Activated T-helper 9 cell treated with anti-CD3 and anti-CD28 coated beads, Interleukin-2, amount 50 U/mL, for 16 hours (primary cell): ENCODE results near the gene LRRC55.

ENCODE experiments used
- DNase-seq: peaks from one replicate; pipeline ENCODE4 v3.0.0-alpha.2; 2020; ENCODE audit warnings: low read depth

Gene LRRC55, protein sequence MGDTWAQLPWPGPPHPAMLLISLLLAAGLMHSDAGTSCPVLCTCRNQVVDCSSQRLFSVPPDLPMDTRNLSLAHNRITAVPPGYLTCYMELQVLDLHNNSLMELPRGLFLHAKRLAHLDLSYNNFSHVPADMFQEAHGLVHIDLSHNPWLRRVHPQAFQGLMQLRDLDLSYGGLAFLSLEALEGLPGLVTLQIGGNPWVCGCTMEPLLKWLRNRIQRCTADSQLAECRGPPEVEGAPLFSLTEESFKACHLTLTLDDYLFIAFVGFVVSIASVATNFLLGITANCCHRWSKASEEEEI

DNA sequence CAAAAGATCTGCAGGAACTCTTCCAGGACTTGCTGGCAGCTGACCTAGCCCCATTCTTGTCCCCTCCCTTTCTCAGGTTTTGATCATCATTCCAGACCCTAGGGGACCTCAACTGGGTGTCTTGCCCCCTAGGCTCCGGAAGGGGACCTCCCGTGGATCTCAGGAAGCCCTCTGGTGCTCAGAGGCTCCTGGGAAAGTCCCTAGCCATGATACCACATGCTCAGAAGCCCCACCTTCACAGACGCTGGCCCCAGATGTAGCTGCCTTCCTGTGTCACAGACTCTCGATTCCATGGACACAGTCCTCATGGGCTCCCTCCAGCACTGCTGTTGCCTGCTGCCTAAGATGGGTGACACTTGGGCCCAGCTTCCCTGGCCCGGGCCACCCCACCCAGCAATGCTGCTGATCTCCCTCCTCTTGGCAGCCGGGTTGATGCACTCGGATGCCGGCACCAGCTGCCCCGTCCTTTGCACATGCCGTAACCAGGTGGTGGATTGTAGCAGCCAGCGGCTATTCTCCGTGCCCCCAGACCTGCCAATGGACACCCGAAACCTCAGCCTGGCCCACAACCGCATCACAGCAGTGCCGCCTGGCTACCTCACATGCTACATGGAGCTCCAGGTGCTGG, at the start of gene LRRC55:
Gene LRRC55 (plus strand): TSS at position 276 of the 628 bp plus-strand sequence. CDS start 70 bp downstream, at position 346.
- DNase-seq, result no peak

DNA sequence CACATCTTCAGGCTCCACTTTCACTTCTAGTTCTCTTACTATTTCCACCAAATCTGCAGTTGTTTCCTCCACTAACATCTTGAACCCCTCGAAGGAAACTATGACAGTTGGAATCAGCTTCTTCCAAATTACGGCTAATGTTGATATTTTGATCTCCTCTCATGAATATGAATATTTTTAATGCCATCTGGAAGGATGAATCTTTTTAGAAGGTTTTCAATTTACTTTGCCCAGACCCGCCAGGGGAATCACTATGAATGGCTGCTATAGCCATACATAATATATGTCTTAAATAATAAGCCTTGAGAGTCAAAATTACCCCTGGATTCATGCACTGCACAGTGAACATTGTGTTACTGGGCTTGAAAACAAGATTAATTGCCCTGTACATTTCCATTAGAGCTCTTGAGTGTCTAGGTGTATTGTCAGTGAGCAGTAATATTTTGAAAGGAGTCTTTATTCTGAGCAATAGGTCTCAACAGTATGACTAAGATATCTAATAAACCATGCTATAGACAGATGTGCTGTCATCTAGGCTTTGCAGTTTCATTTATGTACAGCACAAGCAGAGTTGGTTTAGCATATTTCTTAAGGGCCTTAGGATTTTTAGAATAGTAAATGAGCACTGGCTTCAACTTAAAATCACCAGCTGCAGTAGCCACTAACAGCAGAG, 48.3 kb upstream of the LRRC55 start:
- DNase-seq, result no peak

- DNase-seq, result no peak
Observed at GRCh38 chr11:57134284-57134683, 47.5 kb upstream of the LRRC55 start.

GRCh38 chr11:57135020-57135751, 46.6 kb upstream of the LRRC55 start:
- DNase-seq, result no peak

DNA sequence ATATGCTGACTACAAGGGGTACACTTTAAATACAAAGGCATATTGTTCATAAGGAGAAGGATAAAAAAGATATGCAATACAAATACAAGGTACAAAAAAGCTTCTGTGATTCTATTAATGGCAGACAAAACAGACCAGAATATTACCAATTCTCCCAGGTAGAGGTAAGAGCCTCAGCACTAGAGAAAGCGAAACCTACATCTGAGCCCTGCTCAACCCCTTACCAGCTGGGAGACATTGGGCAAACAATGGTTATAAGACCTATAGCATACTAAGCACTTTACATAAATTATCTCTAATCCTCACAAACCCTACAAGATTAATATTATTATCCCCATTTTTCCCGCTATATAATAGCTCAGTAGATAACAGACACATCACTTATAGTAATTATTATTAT, 41.2 kb upstream of the LRRC55 start:
- no peak for DNase-seq

- DNase-seq, result no peak
Observed at GRCh38 chr11:57143459-57143858, 38.3 kb upstream of the LRRC55 start.

- DNase-seq, result no peak
Observed at GRCh38 chr11:57144075-57144474, 37.7 kb upstream of the LRRC55 start.

- DNase-seq, result no peak
Observed at GRCh38 chr11:57144531-57145320, 37.0 kb upstream of the LRRC55 start.

DNA sequence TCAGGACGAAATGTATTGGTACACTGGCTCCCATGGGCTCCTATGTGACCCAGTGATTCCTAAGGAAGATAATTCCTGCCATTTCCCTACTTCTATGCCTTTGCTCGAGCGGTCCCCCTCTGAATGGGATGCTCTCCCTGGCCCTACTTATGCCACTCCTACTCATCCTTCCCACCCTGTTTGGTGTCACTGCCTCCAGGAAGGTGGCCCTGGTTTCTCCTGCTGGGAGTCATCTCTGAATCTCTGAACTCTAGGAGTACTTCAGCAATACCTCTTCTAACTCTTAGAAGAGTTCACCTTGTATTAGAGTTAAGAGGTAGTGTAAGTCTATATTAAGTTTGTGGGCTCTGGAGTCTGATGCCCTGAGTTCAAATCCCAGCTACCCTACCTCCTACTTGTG, 35.5 kb upstream of the LRRC55 start:
- no peak for DNase-seq

GRCh38 chr11:57148621-57149020, 33.1 kb upstream of the LRRC55 start:
- no peak for DNase-seq

DNA sequence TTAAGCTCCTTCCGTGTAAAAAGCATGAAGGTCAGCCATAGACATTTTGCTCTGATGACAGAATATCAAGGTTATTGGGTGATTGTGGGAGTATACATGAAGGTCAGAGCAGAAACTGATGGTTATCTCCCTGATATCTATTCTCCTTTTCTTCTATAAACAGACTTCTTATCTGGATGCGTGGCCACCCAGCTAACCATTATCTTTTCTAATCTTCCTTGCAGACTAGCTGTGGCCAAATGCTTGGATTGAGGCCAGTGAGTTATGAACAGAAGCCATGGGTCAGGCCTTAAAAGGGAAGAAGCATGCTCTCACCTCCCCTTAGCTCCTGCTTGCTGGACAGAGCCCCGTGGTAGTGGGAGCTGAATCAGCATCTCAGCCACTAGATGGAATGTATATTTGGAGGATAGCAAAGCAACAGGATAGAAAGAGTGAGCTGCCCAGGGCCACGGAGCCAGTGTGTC, 31.3 kb upstream of the LRRC55 start:
- DNase-seq, result no peak

DNA sequence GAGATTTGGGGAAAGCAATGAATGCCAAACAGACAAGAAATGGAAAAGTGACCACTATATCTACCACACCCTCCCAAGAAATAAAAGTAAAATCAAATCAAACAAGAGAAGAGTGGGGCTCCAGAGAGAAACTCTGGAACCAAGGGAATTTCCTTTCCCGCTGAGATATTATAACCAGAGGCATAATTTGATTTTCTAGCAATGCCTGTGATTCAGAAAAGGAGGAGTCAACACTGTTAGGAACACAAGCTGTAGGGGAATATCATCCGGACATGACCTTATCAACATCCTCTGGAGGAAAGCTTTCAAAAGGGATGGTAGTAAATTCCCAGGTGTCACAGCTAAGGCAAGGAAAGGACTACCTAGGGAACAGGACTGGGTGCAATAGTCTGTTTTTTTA, 29.6 kb upstream of the LRRC55 start:
- no peak for DNase-seq

GRCh38 chr11:57153448-57153847, 28.3 kb upstream of the LRRC55 start:
- no peak for DNase-seq

DNA sequence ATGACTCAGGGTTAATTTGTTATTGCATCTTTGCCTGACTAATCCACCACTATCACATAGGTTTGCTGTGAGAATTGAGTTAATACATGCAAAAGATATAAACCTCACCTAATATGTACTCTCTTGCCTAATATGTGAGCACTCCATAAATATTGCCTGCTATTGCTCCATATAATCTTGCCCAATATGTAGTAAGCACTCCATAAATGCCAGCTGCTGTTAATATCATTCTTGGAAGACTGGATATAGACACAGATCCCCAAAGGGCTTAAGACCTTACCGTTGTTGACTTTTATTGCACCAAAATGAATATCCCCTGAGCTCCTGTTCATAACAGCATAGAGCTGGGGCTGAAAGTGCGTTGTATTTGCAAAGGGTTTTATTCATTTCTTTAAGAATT, 27.0 kb upstream of the LRRC55 start:
- DNase-seq, result no peak

- DNase-seq, result no peak
Observed at GRCh38 chr11:57155400-57155799, 26.4 kb upstream of the LRRC55 start.

GRCh38 chr11:57155838-57156607, 25.7 kb upstream of the LRRC55 start:
- DNase-seq, result no peak

GRCh38 chr11:57156928-57157327, 24.8 kb upstream of the LRRC55 start:
- DNase-seq, result no peak

DNA sequence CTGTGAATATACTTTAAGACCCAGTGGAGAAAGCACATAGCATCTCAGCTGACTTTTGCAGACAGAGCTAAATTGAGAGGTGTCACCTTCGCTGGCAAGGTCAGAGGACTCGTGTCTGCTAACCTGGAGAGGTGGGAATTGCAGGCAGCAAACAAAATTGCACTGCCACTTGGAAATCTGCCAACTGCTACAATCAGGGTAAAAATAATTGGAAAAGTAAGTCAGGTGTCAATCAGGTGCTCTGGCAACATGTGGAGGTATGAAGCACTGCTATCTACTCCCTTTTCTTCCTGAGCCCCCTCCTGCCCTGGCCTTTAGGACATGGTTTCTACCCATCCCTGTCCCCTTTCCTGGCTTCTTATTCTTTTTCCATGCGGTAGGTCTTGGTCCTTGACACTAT, 24.1 kb upstream of the LRRC55 start:
- no peak for DNase-seq

DNA sequence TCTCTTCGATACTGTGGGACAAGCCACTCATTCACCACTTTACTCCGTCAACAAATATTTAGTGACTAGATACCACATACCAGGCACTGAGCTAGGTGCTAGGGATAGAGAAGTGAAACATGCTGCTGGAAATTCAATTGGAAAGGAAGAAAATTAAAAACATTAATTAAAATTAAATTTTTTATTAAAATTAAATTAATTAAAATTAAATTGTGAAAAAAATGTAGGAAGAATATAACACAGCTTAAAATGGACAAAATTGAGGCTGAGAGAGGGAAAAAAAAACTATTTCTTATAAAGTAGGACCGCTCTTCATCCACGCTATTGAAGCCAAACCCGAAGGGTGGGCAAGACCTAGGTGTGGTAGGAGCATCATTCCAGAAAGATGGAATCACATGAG, 23.6 kb upstream of the LRRC55 start:
- no peak for DNase-seq

DNA sequence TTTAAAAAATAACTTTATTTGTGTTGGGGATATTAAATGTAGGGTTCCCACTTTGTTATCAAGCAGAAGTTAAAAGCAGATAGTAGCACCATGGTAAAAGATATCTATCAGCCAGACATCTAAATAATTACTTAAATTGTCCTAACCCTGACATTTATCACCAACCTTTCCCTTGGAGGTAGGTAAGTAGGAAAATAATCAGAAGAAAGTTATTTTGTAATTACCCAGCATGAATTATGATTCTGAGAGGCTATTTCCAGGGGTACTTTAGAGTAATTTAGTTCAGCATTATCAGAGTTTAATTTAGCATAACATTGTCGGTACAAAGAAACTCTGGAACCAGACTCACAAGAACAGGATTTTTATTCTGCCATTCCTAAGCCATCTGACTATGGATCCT, 23.2 kb upstream of the LRRC55 start:
- DNase-seq, result no peak

- no peak for DNase-seq
Observed at GRCh38 chr11:57160665-57161064, 21.1 kb upstream of the LRRC55 start.
